ENCODE data around the gene SNX24.

- TF ChIP-seq POLR2AphosphoS5 (IDR thresholded peaks at IDR 0.05) = no peak
- TF ChIP-seq POLR2A (IDR thresholded peaks at IDR 0.05) = no peak
- TF ChIP-seq, protein P1, sequence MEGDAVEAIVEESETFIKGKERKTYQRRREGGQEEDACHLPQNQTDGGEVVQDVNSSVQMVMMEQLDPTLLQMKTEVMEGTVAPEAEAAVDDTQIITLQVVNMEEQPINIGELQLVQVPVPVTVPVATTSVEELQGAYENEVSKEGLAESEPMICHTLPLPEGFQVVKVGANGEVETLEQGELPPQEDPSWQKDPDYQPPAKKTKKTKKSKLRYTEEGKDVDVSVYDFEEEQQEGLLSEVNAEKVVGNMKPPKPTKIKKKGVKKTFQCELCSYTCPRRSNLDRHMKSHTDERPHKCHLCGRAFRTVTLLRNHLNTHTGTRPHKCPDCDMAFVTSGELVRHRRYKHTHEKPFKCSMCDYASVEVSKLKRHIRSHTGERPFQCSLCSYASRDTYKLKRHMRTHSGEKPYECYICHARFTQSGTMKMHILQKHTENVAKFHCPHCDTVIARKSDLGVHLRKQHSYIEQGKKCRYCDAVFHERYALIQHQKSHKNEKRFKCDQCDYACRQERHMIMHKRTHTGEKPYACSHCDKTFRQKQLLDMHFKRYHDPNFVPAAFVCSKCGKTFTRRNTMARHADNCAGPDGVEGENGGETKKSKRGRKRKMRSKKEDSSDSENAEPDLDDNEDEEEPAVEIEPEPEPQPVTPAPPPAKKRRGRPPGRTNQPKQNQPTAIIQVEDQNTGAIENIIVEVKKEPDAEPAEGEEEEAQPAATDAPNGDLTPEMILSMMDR (IDR thresholded peaks at IDR 0.05) = no peak
Observed at GRCh38 chr5:122901346-122901745, 55.9 kb downstream of the SNX24 start.
